Measurements from ENCODE around the gene COPE.
"Not testable (repeated sequence)": the region's sequence is repeated elsewhere in the genome, so short reads cannot be mapped to it uniquely, and the experiment has no call there.

COPE gene

DNA sequence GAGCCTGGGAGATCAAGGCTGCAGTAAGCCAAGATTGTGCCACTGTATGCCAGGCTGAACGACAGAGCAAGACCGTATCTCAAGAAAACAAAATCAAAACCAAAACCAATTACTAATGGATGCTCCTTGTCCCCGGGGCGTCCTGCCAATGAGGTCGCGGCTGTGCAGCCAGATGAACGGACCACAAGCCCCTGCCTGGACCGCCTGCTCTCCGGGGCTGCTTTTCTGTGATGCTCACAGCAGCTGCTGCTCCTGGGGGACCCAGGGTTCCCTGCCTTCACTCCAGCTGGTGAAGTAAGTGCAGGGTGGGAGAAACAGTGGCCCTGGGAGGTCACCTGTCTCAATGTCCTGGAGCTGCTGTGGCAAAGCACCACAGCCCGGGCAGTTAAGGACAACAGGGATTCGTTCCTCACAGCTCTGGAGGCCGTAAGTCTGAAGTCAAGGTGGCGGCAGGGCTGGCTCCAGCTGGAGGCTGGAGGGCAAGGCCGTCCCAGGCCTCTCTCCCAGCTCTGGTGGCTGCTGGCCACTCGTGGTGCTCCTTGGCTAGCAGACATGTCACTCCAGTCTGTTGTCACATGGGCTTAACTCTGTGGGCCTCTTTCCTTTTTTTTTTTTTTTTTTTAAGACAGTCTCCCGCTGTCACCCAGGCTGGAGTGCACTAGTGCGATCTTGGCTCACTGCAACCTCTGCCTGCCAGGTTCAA is 10.1 kb downstream of the COPE start:
- DNase-seq (ENCODE audit: low read depth) = no peak

DNA sequence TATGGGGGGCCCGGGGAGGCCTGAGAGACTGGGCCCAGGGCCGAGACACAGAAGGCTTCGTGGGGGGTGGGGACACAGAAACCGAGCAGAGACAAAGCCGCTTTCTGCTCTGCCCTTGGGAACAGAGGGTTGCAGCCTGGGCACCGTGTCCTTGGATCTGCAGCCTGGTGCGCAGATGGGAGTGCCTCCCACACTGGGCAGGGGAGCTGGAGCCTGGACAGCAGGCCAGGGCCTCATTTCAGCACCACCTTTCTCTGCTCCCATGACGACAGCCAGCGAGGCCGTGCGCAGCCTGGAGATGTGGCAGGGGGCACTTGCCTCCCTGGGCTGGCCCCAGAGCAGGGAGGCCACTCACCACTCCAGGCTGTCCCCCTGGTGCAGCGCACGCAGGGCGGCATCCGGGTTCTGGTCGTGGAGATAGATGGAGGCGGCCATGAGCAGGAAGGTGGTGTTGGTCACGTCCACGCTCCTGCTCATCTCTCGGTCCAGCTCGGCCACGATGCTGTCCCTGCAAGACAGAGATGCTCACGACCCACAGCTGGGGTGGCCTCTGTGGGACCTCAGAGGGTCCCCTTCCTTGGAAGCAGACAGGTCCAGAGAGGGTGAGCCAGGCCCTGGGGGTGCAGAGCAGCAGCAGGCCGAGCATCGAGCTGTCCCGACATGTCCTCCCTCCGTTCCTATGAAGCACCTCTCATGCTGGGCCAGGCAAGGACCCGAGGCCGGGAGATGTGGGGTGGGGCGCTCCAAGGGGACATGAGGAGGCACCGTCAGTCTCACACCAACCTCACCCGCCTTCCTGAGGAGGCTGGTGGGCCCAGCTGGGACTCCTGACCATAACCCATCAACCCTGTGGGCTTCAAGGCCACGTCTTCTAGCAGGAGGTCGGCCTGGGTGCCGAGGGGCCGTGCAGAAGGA is 12.3 kb downstream of the COPE start:
- no peak for DNase-seq (ENCODE audit: low read depth)

GRCh38 chr19:18905513-18906236 is 13.5 kb downstream of the COPE start:
- no peak for DNase-seq (ENCODE audit: low read depth)

GRCh38 chr19:18905058-18905456 is 14.1 kb downstream of the COPE start:
- no peak for DNase-seq (ENCODE audit: low read depth)

GRCh38 chr19:18904334-18905057 is 14.7 kb downstream of the COPE start:
- DNase-seq (ENCODE audit: low read depth) = no peak

GRCh38 chr19:18903156-18904037 is 15.8 kb downstream of the COPE start:
- no peak for DNase-seq (ENCODE audit: low read depth)

DNA sequence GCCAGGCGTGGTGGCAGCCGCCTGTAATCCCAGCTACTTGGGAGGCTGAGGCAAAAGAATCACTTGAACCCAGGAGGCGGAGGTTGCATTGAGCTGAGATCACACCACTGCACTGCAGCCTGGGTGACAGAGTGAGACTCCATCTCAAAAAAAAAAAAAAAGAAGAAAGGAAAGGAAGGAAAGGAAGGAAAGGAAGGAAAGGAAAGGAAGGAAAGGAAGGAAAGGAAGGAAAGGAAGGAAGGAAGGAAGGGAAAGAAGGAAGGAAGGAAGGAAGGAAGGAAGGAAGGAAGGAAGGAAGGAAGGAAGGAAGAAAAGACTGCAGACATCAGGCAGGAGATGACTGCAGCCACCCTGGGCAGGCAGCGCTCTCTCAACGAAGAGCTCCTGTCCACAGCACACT is 16.7 kb downstream of the COPE start:
- not testable (repeated sequence) for DNase-seq (ENCODE audit: low read depth)

DNA sequence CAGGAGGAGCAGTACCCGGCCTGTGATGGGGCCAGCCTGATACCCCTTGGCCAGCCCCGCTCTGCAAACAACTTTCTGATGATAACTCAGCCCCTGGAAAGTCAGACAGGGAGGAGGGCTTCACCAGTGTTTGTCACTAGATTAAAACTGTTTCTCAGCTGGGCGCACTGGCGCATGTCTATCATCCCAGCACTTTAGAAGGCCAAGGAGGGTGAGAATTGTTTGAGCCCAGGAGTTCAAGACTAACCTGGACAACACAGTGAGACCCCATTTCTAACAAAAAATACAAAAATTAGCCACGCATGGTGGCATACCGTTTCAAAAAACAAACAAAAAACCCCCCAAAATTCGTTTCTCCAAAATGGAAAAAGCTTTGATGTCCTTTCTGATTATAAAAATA is 17.7 kb downstream of the COPE start:
- no peak for DNase-seq (ENCODE audit: low read depth)

- DNase-seq (ENCODE audit: low read depth) = no peak
Measured at GRCh38 chr19:18900700-18901481, 18.3 kb downstream of the COPE start.

DNA sequence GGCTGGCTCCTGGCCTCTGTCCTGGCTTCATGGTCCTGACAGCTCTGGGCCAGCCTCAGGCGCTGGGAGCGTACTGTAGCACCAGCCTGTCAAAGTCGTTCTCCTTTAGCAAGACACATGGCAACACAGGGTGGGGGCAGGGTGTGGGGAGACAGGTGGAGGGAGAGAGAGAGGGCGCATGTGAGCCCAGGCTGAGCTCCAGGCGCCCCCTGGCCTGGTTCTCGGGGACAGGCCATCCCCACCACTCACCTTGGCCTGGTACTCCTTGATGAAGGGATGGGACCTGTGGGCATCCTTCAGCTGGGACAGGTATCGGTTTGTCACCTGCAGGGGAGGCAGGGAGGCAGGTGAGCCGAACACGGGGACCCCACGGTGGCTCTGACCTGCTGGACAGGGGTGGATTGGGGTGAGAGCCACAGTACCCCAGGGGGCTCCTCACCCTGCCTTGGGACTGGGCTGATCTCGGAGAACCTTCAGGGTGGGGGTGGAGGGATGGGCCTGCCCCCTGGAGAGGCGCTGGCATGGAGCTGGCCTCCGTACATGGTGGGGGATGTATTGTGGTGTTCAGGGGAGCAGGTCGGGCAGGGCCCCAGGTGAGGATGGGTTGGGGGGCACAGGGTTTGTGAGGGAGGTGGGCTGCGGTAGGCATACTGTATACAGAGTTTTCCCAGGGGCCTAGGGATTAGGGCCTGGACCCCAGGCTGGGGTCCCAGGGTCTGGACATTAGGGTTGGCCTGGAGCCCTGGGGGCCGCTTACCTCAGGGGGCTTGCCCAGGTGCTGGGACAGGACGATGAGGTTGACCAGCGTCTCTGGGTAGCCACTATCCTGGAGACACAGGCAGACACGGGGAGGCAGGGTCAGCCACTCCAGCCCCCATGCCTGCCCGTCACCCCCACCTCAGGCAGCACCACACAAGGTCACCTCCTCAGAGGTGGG is 19.3 kb downstream of the COPE start:
- DNase-seq (ENCODE audit: low read depth) = no peak

- DNase-seq (ENCODE audit: low read depth) = no peak
Measured at GRCh38 chr19:18898607-18899408, 20.4 kb downstream of the COPE start.

GRCh38 chr19:18898081-18898606 is 21.0 kb downstream of the COPE start:
- DNase-seq (ENCODE audit: low read depth) = no peak

DNA sequence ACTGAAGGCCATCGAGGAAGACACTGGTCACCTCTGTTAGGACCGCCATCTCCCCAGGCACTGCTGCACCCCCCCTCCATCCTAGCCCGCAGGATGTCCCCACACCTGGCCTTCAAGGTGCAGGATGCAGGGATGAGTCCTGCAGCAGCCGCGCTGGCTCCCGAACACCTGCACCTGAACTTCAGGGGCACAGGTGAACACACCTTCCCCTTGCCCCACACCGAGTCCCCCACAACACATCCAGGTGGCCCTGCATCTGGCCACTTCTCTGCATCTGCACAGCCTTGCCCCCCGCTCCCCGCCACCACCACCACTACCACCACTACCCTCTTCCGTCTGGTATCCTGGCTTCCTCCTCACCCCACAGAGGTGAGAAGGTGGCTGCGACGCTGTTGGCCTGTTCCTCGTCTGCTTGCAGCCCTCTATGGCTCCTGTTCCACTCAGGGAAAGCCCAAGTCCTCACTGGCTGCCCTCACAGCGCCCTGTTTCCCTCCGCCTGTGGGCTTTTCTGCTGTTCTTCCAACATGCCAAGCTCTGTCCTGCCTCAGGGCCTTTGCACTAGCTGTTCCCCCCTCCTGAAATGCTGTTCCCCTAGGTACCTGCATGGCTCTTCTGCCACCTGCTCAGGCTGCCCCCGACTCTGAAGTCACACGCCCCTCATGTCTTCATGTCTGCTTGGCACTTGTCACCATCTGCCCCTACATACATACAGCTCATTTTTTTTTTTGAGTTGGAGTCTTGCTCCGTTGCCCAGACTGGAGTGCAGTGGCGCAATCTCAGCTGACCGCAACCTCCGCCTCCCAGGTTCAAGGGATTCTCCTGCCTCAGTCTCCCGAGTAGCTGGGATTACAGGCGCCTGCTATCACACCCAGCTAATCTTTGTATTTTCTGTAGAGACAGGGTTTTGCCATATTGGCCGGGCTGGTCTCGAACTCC is 21.8 kb downstream of the COPE start:
- no peak for DNase-seq (ENCODE audit: low read depth)

DNA sequence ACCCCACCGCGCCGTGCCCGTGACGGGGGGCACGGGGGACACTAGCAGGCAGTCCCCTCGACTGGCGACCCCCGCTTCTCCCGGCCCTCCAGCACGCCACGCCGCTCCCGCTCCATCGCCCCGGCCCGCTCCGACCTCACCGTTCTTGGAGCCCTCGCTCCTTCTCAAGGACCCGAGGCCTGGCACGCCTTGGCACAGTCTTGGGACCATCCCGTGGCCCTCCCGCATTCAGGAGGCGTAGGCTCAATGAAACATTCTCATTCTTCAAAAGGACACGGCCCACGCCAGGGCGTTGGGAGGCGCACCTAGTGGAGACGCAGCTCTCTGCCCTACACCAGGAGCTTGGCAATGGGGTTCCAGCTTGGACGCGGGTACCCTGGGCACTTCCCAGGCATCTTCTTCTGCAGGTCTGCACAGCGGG is 22.8 kb downstream of the COPE start:
- no peak for DNase-seq (ENCODE audit: low read depth)

- no peak for DNase-seq (ENCODE audit: low read depth)
Measured at GRCh38 chr19:18895824-18896341, 23.3 kb downstream of the COPE start, which contains the start of gene CERS1. Gene CERS1, minus strand, starts transcription at chr19:18896158. Its CDS starts 86 bp downstream, at chr19:18896072.
